ENCODE data around the gene UBE2O. TPM values are rescaled to one million over a fixed set of nuclear protein-coding genes. Genes with fewer than 3 reads are reported as not detected.

Gene UBE2O
- total RNA-seq, 4 donors from 2014 or later = 20.5 to 75.1 (median 31.6) TPM

- Histone ChIP-seq H3K36me3 (no peaks in the 10 kb centered on the region), H3K4me3 (no peak overlapping the region), H3K4me1 (no peaks in the 10 kb centered on the region), H3K9me3 (no peaks in the 10 kb centered on the region), H3K27ac (no peak overlapping the region), H3K27me3 (no peaks in the 10 kb centered on the region)
- TF ChIP-seq POLR2A (IDR thresholded peaks at IDR 0.05) = no peak
- TF ChIP-seq, protein P1, sequence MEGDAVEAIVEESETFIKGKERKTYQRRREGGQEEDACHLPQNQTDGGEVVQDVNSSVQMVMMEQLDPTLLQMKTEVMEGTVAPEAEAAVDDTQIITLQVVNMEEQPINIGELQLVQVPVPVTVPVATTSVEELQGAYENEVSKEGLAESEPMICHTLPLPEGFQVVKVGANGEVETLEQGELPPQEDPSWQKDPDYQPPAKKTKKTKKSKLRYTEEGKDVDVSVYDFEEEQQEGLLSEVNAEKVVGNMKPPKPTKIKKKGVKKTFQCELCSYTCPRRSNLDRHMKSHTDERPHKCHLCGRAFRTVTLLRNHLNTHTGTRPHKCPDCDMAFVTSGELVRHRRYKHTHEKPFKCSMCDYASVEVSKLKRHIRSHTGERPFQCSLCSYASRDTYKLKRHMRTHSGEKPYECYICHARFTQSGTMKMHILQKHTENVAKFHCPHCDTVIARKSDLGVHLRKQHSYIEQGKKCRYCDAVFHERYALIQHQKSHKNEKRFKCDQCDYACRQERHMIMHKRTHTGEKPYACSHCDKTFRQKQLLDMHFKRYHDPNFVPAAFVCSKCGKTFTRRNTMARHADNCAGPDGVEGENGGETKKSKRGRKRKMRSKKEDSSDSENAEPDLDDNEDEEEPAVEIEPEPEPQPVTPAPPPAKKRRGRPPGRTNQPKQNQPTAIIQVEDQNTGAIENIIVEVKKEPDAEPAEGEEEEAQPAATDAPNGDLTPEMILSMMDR (IDR thresholded peaks at IDR 0.05) = no peak
- DNase-seq = peak in 1 of 3 donors; percentile 29
These were observed 38.3 kb downstream of the UBE2O start for GRCh38 chr17:76414334-76415295.

GRCh38 chr17:76411247-76411646 lies 41.7 kb downstream of the UBE2O start:
- no peak overlapping the region for H3K4me3 ChIP-seq
- no peaks in the 10 kb centered on the region for H3K36me3 ChIP-seq
- no peak overlapping the region for H3K27ac ChIP-seq
- H3K4me1 ChIP-seq = peaks cover 0 to 2% (median under 1%) of the 10 kb centered on the region in 4 donors
- TF ChIP-seq, protein P1 (IDR thresholded peaks at IDR 0.05) = no peak
- no peak for TF ChIP-seq POLR2A (IDR thresholded peaks at IDR 0.05)
- no peaks in the 10 kb centered on the region for H3K27me3 ChIP-seq
- no peaks in the 10 kb centered on the region for H3K9me3 ChIP-seq
- DNase-seq = peak in 1 of 3 donors; percentile 27

GRCh38 chr17:76410328-76410965 lies 42.5 kb downstream of the UBE2O start:
- no peak for TF ChIP-seq POLR2A (IDR thresholded peaks at IDR 0.05)
- TF ChIP-seq, protein P1 (IDR thresholded peaks at IDR 0.05) = no peak
- Histone ChIP-seq H3K36me3 (no peaks in the 10 kb centered on the region), H3K9me3 (no peaks in the 10 kb centered on the region), H3K4me1 (peaks cover 0 to 10% (median 5%) of the 10 kb centered on the region in 4 donors), H3K4me3 (no peak overlapping the region), H3K27ac (no peak overlapping the region), H3K27me3 (no peaks in the 10 kb centered on the region)
- DNase-seq = peak in 1 of 3 donors; percentile 31

DNA sequence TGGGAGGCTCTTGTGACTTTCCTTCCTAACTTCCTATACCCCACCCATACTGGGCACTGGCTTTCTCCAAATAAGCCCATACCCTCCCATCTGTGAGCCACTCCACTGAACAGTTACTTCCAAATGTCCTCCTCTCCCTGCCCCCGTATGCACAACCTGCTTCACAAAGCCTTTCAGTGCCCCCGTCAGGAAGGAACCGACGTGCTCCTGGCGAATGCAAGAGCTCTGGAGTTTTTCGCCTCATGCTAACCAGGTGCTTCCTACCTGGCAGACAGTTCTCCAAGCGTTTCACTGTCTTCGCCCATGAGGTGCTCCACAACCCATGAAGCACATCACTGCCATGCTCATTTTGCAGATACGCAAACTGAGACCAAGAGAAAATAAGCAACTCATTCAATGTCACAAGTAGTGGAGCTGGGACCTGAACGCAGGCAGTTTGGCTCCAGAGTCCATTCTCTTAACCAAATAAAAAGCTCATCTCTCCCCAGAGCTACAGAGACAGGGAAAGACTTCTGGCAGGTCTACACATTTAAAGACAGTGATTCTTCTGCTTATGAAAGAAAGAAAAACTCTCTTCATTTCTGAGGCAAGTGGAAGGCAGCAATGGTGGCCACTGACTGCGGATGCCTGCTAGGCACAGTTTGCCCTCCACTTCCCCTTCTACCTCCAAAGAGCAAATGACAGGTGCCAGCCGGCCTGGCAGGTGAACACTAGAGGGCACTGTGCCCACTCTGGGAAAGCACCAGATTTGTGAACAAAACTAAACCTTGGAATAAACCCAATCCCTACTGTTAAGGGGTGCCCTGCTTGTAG lies 44.7 kb downstream of the UBE2O start:
- Histone ChIP-seq H3K4me1 (peaks cover 0 to 12% (median 5%) of the 10 kb centered on the region in 4 donors), H3K4me3 (no peak overlapping the region), H3K36me3 (peaks cover 0 to 16% (median 0%) of the 10 kb centered on the region in 3 donors), H3K9me3 (no peaks in the 10 kb centered on the region), H3K27me3 (no peaks in the 10 kb centered on the region), H3K27ac (no peak overlapping the region)
- peak; percentile 73 to 91 (median 77) for DNase-seq
- TF ChIP-seq, protein P1 (IDR thresholded peaks at IDR 0.05) = peak; percentile 76 to 89 (median 78)
- no peak for TF ChIP-seq POLR2A (IDR thresholded peaks at IDR 0.05)

GRCh38 chr17:76407509-76407908 lies 45.4 kb downstream of the UBE2O start:
- no peak overlapping the region for H3K4me3 ChIP-seq
- peaks cover 0 to 20% (median 0%) of the 10 kb centered on the region in 3 donors for H3K36me3 ChIP-seq
- H3K27ac ChIP-seq = no peak overlapping the region
- H3K9me3 ChIP-seq = no peaks in the 10 kb centered on the region
- peak in 1 of 3 donors; percentile 26 for DNase-seq
- H3K4me1 ChIP-seq = peaks cover 0 to 12% (median 5%) of the 10 kb centered on the region in 4 donors
- TF ChIP-seq, protein P1 (IDR thresholded peaks at IDR 0.05) = no peak
- TF ChIP-seq POLR2A (IDR thresholded peaks at IDR 0.05) = no peak
- H3K27me3 ChIP-seq = no peaks in the 10 kb centered on the region

Data from Peyer's patch (tissue), 4 donors.